Mesothelial cell of epicardium (in vitro differentiated cells): ENCODE results near the gene STAT1. TPM values are rescaled to one million over a fixed set of nuclear protein-coding genes. Genes with fewer than 3 reads are reported as not detected.
A peak's percentile ranks its signal among the peaks of the same experiment; 100 is the strongest.

Experiments
- DNase-seq, 2 experiments: peaks; one replicate each; pipeline ENCODE4 v3.0.0; 2021; ENCODE audit warnings: low spot score in 2 of 2; ENCODE audit not compliant: unreplicated experiment in 2 of 2
- H3K27ac Mint-ChIP-seq: 2 replicates; pipeline ENCODE4 v1.8.0; 2021; ENCODE audit warnings: mixed read lengths
- H3K27me3 Mint-ChIP-seq: 2 replicates; pipeline ENCODE4 v1.8.0; 2021; ENCODE audit warnings: low read depth, mixed read lengths
- H3K36me3 Mint-ChIP-seq: 2 replicates; pipeline ENCODE4 v1.8.0; 2021; ENCODE audit warnings: mixed read lengths
- H3K4me1 Mint-ChIP-seq: 2 replicates; pipeline ENCODE4 v1.8.0; 2021; ENCODE audit warnings: mixed read lengths
- H3K4me3 Mint-ChIP-seq: 2 replicates; pipeline ENCODE4 v1.8.0; 2021; ENCODE audit warnings: mild to moderate bottlenecking, moderate library complexity, mixed read lengths
- H3K9me3 Mint-ChIP-seq: 2 replicates; pipeline ENCODE4 v1.8.0; 2021; ENCODE audit warnings: mixed read lengths
- total RNA-seq: library from RNA; stranded (reverse); gene quantifications from 3 replicates; pipeline ENCODE4 v1.2.1, GENCODE V29; 2021
- TF ChIP-seq, protein P1 (sequence below): fragments of 200-600 bp; sonication (generic); IDR thresholded peaks from one replicate; pipeline ENCODE4 v1.5.0; 2021; ENCODE audit warnings: antibody characterized with exemption; ENCODE audit not compliant: unreplicated experiment

The STAT1 gene
- total RNA-seq, 1 donor from 2014 or later: 106 TPM

DNA sequence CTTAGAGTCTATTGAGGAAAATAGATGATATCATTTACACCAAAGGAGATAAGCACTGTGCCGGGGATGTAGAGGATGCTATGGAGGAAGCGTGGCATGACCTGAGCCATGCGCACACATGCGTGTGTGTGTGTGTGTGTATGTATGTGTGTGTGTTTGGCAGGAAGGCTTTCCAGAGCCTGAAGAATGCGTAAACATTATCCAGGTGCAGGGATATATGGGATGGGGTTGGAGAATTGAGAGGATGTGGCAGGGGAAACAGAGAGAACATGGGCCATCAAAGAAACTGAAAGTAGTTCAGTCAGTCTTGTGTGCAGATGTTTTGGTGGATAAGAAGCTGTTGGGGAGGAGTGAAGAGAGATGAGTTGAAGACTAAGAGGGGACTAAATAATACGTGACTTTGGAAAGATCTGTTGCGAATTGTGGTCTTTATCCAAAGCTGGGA, 9.3 kb upstream of the STAT1 start:
- Mint-ChIP-seq H3K9me3 (no peaks in the 10 kb centered on the region), H3K27ac (no peak overlapping the region), H3K4me3 (no peak overlapping the region), H3K4me1 (peaks cover 2% of the 10 kb centered on the region), H3K27me3 (peaks cover 1% of the 10 kb centered on the region), H3K36me3 (no peaks in the 10 kb centered on the region)
- TF ChIP-seq, protein P1, sequence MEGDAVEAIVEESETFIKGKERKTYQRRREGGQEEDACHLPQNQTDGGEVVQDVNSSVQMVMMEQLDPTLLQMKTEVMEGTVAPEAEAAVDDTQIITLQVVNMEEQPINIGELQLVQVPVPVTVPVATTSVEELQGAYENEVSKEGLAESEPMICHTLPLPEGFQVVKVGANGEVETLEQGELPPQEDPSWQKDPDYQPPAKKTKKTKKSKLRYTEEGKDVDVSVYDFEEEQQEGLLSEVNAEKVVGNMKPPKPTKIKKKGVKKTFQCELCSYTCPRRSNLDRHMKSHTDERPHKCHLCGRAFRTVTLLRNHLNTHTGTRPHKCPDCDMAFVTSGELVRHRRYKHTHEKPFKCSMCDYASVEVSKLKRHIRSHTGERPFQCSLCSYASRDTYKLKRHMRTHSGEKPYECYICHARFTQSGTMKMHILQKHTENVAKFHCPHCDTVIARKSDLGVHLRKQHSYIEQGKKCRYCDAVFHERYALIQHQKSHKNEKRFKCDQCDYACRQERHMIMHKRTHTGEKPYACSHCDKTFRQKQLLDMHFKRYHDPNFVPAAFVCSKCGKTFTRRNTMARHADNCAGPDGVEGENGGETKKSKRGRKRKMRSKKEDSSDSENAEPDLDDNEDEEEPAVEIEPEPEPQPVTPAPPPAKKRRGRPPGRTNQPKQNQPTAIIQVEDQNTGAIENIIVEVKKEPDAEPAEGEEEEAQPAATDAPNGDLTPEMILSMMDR: no peak
- no peak for DNase-seq

DNA sequence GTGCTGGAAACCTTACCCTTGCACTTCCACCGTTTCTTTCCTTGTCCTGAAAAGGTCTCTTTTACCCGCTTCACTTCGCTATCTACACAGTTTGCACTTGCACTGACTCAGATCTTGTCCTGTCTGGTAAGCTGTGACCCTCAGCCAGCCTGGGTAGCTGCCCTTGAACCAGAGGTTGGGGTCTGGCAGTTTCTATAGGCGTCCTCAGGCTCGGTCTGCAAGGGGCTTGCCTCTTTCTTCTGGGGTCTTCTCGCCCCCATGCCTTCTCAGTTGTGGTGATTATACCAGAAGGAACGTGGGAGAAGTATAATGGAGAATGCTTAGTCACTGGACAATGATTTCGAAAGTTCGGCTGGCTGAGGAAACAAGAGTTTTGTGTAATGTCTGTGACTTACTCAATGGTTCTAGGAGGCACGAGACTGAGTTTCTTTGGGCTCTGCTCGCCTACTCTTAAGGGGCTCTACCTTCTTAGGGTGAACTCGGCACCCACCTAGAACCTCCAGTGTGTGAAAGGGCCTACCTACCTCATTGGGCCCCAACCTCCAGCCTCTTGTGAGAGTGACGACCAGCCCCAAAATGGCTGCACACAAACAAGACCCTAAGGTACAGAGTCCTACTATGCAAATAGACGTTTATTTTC, 6.9 kb upstream of the STAT1 start:
- Mint-ChIP-seq H3K9me3 (no peaks in the 10 kb centered on the region), H3K36me3 (no peaks in the 10 kb centered on the region), H3K27me3 (peaks cover 6% of the 10 kb centered on the region), H3K4me1 (peaks cover 2% of the 10 kb centered on the region), H3K4me3 (no peak overlapping the region), H3K27ac (no peak overlapping the region)
- DNase-seq: no peak
- TF ChIP-seq, protein P1: no peak

DNA sequence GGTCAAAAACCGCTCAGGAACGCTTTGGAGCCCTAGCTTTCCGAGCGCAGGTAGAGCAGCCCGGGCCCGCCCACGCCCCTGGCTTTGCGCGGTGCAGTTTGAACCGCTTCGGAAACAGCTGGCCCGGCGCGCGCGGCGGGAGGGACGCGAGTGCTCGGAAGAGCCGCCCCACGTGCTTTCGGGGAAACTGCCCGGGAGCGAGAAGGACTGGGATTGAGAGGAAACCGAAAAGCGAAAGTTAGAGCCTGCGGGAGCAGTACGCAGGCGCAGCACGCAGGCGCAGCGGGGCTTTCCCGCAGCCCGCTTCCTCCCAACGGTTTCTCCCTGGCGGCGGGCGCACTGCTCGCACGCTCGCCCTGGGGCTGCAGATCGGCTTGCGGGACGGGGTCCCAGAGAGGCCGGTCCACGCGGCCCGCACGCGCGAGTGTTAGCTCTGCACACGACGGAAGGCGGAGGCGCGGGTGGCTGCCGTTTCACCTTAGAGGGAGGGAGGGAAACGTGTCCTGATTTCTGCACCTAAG, 6.3 kb upstream of the STAT1 start:
- TF ChIP-seq, protein P1: no peak
- peak; percentile 91 to 96 for DNase-seq
- Mint-ChIP-seq H3K4me1 (peaks cover 2% of the 10 kb centered on the region), H3K9me3 (no peaks in the 10 kb centered on the region), H3K4me3 (no peak overlapping the region), H3K27me3 (peaks cover 9% of the 10 kb centered on the region), H3K27ac (no peak overlapping the region), H3K36me3 (no peaks in the 10 kb centered on the region)

DNA sequence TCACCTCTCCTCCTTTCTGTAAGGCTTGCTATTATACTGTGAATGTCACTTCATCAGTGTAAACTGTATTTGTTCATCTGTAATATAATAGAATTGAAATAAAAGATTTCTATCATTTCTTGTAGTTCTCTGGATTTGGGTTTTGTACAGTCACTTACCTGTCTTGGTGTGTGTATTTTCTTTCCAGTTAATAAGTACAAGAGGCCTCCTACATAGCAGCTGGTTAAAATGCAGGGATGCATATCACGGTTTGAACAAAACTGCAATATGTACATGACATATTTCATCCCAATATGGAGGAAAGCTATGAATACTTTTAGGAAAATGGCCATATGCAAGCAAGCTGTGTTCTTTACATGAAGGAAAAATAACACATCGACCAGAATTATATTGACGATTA, 5.4 kb upstream of the STAT1 start:
- no peak overlapping the region for H3K27ac Mint-ChIP-seq
- TF ChIP-seq, protein P1: no peak
- DNase-seq: no peak
- H3K27me3 Mint-ChIP-seq: peaks cover 9% of the 10 kb centered on the region
- no peaks in the 10 kb centered on the region for H3K36me3 Mint-ChIP-seq
- H3K4me1 Mint-ChIP-seq: peaks cover 2% of the 10 kb centered on the region
- no peak overlapping the region for H3K4me3 Mint-ChIP-seq
- no peaks in the 10 kb centered on the region for H3K9me3 Mint-ChIP-seq

DNA sequence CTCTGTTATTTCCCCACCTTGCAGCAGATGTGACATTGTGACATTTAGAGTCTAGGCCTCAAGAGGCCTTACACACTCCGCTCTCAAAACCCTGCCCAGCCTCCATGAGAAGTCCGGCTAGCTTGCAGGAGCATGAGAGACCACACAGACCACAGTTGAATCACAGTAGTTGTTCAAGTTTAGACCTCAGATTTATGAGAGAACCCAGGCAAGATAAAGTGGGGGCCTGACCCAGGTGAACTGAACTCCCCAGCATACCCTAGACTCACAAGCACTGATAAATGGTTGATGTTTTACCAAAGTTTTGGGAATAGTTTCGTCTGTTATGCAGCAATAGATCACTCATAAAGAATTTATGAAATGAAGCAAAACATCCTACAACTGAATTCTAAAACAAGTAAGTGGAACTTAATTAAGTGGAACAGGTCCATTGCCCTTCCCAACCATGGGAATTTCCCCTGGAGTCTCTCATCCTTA, 4.7 kb upstream of the STAT1 start:
- Mint-ChIP-seq H3K4me1 (peaks cover 2% of the 10 kb centered on the region), H3K27ac (no peak overlapping the region), H3K27me3 (peaks cover 9% of the 10 kb centered on the region), H3K9me3 (no peaks in the 10 kb centered on the region), H3K36me3 (no peaks in the 10 kb centered on the region), H3K4me3 (no peak overlapping the region)
- TF ChIP-seq, protein P1: no peak
- no peak for DNase-seq
